Measurements from ENCODE around the gene DHDH. TPM values are rescaled to one million over a fixed set of nuclear protein-coding genes. Genes with fewer than 3 reads are reported as not detected.
"Not testable (repeated sequence)": the region's sequence is repeated elsewhere in the genome, so short reads cannot be mapped to it uniquely, and the experiment has no call there.

The DHDH gene
- polyA plus RNA-seq, 12 donors, result 0.14 to 0.68 (median 0.37) TPM; not detected in 3

GRCh38 chr19:48914181-48914580 is 19.3 kb upstream of the DHDH start:
- DNase-seq, result no peak

GRCh38 chr19:48915757-48916156 is 17.7 kb upstream of the DHDH start:
- DNase-seq, result no peak

GRCh38 chr19:48918071-48918470 is 15.4 kb upstream of the DHDH start:
- no peak for DNase-seq

GRCh38 chr19:48918801-48919247 is 14.7 kb upstream of the DHDH start:
- no peak for DNase-seq

GRCh38 chr19:48919271-48919670 is 14.2 kb upstream of the DHDH start:
- not testable (repeated sequence) for DNase-seq

GRCh38 chr19:48920949-48921348 is 12.6 kb upstream of the DHDH start:
- no peak for DNase-seq

- DNase-seq, result no peak
Measured at GRCh38 chr19:48921721-48922500, 11.6 kb upstream of the DHDH start.

- no peak for DNase-seq
Measured at GRCh38 chr19:48922548-48923490, 10.7 kb upstream of the DHDH start.

GRCh38 chr19:48925240-48925843 is 8.2 kb upstream of the DHDH start:
- DNase-seq, result no peak

- not testable (repeated sequence) for DNase-seq
Measured at GRCh38 chr19:48925890-48926289, 7.6 kb upstream of the DHDH start.

- DNase-seq, result no peak
Measured at GRCh38 chr19:48926909-48927308, 6.6 kb upstream of the DHDH start.

- DNase-seq, result not testable (repeated sequence)
Measured at GRCh38 chr19:48927692-48928091, 5.8 kb upstream of the DHDH start.

GRCh38 chr19:48928164-48929025 is 5.1 kb upstream of the DHDH start:
- no peak for DNase-seq

GRCh38 chr19:48934837-48935236 is 1.3 kb downstream of the DHDH start:
- DNase-seq, result no peak

- no peak for DNase-seq
Measured at GRCh38 chr19:48935864-48936263, 2.4 kb downstream of the DHDH start.

GRCh38 chr19:48938256-48938655 is 4.8 kb downstream of the DHDH start:
- DNase-seq, result no peak

GRCh38 chr19:48940902-48941301 is 7.4 kb downstream of the DHDH start:
- no peak for DNase-seq

GRCh38 chr19:48943081-48943480 is 9.6 kb downstream of the DHDH start:
- DNase-seq, result no peak

- DNase-seq, result no peak
Measured at GRCh38 chr19:48945415-48945814, 11.9 kb downstream of the DHDH start.

GRCh38 chr19:48945817-48946216 is 12.3 kb downstream of the DHDH start:
- no peak for DNase-seq

Measured in muscle of arm (tissue), 12 donors.